ENCODE measurements around the gene NUP133.
"Not testable (repeated sequence)": the region's sequence is repeated elsewhere in the genome, so short reads cannot be mapped to it uniquely, and the experiment has no call there.

NUP133 gene

GRCh38 chr1:229507951-229508822 is at the start of gene NUP133:
Gene NUP133, minus strand, starts transcription at chr1:229508341. Its CDS starts 92 bp downstream, at chr1:229508249.
- DNase-seq = peak; percentile 92 to 99 (median 98)

- no peak for DNase-seq
These were observed 49.2 kb upstream of the NUP133 start for GRCh38 chr1:229557200-229557850.

GRCh38 chr1:229554886-229555621 is 46.9 kb upstream of the NUP133 start:
- DNase-seq = no peak

- DNase-seq = no peak
These were observed 45.5 kb upstream of the NUP133 start for GRCh38 chr1:229553621-229554130.

- DNase-seq = no peak
These were observed 44.6 kb upstream of the NUP133 start for GRCh38 chr1:229552732-229553131.

- DNase-seq = no peak
These were observed 42.8 kb upstream of the NUP133 start for GRCh38 chr1:229550812-229551567.

DNA sequence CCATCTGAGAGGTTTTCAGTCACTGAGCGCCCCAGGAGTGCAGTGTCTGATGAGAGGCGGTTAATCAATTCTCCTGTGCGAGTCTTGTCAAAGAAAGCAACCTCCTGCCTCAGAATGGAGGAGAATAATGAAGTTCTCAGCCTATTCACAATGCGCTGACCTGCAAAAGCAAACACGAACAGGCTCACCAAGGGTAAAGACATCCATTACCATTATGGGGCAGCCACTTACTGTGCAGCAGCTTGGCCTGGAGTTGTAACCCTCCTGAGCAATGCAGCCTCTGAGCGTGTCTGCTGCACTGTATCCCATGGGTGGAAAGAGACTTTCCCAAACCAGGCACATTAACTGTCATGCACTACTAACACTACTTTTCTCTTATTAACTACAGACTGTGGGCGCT is 39.4 kb upstream of the NUP133 start:
- DNase-seq = no peak

DNA sequence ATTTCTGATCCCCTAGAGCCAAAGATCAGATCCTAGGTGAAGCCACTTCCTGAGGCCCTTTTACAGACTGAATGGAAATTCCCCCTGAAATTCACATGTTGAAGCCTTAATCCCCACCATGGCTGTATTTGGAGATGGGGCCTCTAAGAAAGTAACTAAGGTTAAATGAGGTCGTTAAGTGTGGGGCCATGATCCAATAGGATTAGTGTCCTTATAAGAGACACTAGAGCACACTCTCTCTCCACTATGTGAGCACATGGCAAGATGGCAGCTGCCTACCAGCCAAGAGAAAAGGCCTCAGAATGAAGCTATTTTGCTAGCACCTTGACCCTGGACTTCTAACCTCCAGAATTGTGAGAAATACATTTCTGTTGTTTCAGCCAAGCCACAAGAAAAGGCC is 36.4 kb upstream of the NUP133 start:
- DNase-seq = no peak

- no peak for DNase-seq
These were observed 31.8 kb upstream of the NUP133 start for GRCh38 chr1:229539863-229540506.

GRCh38 chr1:229538945-229539344 is 30.8 kb upstream of the NUP133 start:
- DNase-seq = no peak

GRCh38 chr1:229537894-229538293 is 29.8 kb upstream of the NUP133 start:
- no peak for DNase-seq

DNA sequence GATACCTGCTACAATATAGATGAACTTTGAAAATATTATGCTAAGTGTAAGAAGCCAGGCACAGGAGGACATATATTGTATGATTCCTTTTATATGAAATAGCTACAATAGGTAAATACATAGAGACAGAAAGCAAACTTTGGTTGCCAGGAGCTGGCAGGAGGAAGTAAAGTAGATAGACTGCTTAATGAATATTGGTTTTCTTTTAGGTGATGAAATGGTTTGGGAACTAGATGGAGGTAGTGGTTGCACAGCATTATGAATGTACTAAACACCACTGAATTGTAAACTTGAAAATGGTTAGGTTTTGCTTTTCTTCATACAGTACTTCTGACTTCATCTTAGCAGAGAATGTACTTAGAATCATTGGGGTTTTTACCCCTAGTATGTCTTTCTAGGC is 28.8 kb upstream of the NUP133 start:
- DNase-seq = no peak

GRCh38 chr1:229535230-229535629 is 27.1 kb upstream of the NUP133 start:
- DNase-seq = no peak

GRCh38 chr1:229531326-229531725 is 23.2 kb upstream of the NUP133 start:
- DNase-seq = no peak

- DNase-seq = no peak
These were observed 21.5 kb upstream of the NUP133 start for GRCh38 chr1:229529639-229530038.

DNA sequence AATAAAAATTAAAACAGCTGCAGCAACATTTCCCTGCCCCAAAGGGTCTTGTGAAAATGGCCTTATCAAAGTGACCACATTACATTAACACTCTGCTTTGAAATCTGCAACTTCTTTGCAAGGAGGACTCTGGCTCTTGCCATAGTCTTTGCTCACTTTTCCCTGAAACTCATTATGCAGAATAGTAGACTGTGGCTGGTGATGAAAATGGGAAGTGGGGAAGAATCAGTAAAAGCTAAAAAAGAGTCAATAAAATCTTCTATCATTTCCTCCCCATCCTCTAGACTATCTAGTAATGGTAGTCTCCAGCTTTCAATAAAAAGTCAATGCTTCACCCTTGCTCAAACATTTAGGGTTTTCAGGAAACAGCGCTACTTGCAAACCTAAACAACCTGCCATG is 18.6 kb upstream of the NUP133 start:
- no peak for DNase-seq

- no peak for DNase-seq
These were observed 14.9 kb upstream of the NUP133 start for GRCh38 chr1:229523052-229523451.

GRCh38 chr1:229514578-229515275 is 6.6 kb upstream of the NUP133 start:
- DNase-seq = peak; percentile 35 to 78 (median 38)

DNA sequence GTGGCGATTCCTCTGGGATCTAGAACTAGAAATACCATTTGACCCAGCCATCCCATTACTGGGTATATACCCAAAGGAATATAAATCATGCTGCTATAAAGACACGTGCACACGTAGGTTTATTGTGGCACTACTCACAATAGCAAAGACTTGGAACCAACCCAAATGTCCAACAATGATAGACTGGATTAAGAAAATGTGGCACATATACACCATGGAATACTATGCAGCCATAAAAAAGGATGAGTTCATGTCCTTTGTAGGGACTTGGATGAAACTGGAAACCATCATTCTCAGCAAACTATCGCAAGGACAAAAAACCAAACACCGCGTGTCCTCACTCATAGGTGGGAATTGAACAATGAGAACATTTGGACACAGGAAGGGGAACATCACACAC is 3.5 kb upstream of the NUP133 start:
- not testable (repeated sequence) for DNase-seq

DNA sequence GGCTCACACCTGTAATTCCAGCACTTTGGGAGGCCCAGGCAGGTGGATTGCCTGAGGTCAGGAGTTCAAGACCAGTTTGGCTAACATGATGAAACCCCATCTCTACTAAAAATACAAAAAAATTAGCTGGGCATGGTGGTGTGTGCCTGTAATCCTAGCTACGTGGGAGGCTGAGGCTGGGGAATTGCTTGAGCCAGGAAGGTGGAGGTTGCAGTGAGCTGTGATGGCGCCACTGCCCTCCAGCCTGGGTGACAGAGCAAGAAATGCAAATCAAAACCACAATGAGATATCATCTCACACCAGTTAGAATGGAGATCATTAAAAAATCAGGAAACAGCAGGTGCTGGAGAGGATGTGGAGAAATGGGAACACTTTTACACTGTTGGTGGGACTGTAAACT is 3.1 kb upstream of the NUP133 start:
- not testable (repeated sequence) for DNase-seq

- DNase-seq = peak in 1 of 3 experiments; percentile 29
These were observed 1.4 kb upstream of the NUP133 start for GRCh38 chr1:229509576-229509975.

Data from NCI-H1417 (cell line).